ENCODE measurements around the gene SEZ6L.

The SEZ6L gene

DNA sequence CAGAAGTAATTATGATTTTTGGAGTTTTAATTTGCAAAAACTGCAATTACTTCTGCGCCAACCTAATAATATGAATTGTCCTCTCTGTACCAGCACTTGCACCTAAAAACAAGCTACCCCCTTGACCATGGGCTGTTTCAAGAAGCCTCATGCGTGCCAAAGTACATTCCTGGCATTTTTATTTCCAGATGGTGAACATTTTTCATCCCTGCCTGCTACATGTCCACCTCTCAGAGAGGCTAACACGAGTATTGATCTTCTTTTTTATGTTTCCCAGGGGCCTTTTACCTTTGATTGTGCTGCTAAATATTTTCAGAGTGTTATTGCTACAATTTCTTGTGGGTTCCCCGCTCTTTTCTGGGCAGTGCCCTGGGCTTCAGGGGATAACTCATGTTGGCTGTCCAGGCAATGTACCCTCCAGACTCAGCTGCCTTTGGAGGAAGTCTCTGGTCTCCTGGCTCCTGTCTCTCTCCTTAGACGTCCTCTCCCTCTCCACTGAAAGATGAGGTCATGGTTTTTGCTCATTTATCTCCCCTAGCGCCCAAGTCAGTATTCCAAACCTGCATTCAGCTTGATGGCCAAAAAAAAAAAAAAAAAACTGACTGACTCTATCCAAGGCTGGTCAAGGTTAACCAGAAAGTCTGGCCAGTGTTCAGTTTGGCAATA lies 173.6 kb downstream of the SEZ6L start:
- no peak for DNase-seq

- DNase-seq, result no peak
Measured at GRCh38 chr22:26345496-26345895, 176.2 kb downstream of the SEZ6L start.

GRCh38 chr22:26348810-26349526 lies 179.7 kb downstream of the SEZ6L start:
- no peak for DNase-seq

DNA sequence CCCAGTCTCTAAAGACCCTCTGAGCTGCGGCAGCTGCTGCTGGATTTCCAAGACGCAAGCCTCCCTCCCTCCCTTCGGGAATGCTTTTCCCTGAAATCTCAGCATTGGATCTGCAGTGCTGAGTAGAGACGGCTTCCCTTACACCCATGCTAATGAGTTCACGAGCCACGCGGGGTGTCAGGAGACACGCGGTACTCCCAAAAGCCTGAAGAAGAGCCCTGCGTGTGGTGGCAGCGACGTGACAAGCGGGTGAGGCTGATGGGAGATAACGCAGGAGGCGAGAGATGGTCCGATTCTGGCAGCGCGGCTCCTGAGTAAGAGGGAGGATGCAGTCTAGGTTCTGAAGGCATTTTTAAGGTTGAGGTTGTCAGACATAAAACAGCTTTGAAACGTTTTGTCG lies 185.4 kb downstream of the SEZ6L start:
- no peak for DNase-seq

GRCh38 chr22:26357281-26357680 lies 188.0 kb downstream of the SEZ6L start:
- no peak for DNase-seq

- DNase-seq, result no peak
Measured at GRCh38 chr22:26357813-26358212, 188.6 kb downstream of the SEZ6L start.

DNA sequence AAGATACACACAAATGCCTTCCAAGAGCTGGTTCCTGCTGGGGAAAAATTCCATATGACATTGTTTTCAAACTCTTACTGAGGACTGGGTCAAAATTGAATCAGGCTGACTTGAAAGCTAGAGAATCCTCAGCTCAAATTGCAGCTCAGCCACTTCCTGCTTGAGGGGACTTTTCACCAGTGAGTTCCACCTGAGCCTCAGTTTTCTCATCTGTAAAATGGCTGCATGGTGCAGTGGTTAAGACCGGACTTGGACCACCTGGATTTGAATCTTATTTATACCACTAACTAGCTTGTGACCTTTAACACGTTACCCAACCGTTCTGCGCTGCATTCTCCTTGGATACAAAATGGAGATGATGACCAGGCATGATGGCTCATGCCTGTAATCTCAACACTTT lies 189.9 kb downstream of the SEZ6L start:
- DNase-seq, result no peak

- DNase-seq, result no peak
Measured at GRCh38 chr22:26360169-26360885, 191.1 kb downstream of the SEZ6L start.

DNA sequence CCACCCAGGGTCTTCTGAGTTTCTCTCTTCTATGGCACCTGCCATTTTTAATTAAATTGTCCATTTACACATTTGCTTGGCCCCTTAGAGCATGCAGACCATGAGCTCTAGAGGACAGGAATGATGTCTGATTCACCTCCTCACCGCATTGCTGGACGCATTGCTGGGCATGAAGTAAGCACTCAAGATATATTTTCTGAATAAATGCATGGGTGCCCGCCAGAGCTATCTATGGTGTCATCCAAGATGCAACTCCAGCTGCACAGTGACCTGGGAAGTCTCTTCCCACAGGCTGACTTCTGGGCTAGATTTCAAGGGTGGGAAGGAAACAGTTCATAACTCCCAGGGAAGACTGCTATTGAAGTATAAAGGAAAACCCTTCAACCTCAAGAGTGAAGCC lies 193.2 kb downstream of the SEZ6L start:
- DNase-seq, result no peak

DNA sequence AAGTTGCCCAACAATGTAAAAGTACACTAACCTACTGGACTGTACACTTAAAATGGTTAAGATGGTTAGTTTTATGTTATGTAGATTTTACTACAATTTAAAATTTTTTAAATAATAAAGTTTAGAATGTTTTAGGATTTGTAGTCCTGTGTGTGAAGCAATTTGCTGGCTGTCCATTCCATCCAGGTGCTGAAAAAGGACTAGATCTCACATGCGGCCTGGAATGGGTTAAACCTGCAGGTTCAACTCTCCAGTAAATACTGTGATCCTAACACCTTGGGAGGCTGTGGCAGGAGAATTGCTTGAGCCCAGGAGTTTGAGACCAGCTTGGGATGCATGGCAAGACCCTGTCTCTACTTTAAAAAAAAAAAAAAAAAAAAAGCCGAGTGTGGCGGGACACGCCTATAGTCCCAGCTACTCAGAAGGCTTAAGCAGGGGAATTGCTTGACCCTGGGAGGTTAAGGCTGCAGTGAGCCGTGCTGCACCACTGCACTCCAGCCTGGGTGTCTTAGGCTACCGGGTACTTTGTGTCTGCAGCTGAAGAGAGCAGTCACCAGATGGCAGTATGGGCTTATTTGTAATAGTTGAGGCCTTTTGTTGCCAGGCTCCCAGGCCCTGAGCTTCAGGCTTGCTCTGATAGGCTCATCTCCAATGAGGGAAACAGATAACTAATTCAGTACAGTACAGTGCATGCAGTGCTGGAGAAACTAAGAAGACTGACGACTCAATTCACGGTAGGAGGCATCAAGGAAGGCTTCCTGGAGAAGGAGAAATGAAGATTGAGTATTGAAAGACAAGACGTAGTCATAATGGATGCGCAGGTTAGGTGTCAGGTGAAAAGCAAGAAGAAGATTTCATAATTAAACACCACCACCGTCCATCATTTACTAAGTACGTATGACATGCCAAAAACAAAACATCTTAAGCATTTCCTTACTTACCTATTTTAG lies 195.1 kb downstream of the SEZ6L start:
- DNase-seq, result no peak

DNA sequence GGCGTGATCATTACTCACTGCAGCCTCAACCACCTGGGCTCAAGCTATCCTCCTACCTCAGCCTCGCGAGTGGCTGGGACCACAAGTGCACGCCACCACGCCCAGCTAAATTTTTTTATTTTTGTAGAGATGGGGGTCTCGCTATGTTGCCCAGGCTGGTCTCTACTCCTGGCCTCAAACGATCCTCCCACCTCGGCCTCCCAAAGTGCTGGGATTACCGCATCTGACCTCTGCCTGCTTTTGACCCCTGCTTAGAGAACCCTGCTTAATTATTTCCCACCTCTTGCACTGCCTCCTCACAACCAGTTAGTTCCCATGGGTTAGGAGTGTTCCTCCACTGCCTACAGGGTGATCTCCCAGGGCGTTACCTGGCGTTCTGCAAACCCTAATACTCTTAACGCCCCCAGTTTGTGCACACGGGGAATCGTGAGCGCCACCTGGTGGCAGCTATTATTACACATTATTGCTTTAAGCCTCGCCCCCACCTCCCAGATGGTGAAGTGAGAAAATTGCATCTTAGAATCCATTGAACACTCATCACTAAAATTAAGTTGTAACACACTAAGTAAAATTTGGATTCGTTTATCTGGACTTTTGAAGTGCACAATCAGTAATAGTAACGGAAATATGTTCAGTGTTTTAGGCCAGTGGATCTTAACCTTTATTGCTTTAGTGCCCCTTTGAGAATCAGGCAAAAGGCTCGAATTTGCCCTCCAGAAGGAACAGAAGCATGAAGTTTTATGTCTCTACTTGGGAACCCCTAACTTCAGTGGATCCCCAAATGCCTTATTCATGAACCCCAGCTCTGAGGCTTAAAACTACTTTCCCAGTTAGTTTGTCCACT lies 198.4 kb downstream of the SEZ6L start:
- no peak for DNase-seq

DNA sequence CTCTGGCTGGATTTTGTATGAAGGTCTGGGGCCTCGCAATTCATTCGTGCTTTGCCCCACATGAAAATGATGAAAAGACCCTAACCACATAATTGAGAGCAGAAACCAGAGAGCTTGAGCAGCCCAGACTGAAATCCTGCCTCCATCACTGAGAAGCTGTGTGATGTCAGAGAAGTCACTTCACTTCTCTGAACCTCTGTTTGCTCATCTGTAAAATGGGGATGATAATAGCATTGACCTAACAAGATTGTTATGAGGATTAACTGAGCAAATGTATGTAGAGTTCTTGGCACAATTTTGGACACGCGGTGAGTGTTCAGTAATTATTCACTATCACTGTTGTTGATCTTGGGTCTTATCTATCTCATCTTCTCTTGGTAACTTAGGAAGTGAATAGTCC lies 203.6 kb downstream of the SEZ6L start:
- no peak for DNase-seq

GRCh38 chr22:26374391-26375026 lies 205.2 kb downstream of the SEZ6L start:
- DNase-seq, result no peak

- no peak for DNase-seq
Measured at GRCh38 chr22:26377170-26377830, 208.0 kb downstream of the SEZ6L start.

GRCh38 chr22:26380072-26380830 lies 211.0 kb downstream of the SEZ6L start:
- no peak for DNase-seq

GRCh38 chr22:26382782-26383181 lies 213.5 kb downstream of the SEZ6L start:
- no peak for DNase-seq

GRCh38 chr22:26383968-26384556 lies 214.8 kb downstream of the SEZ6L start:
- DNase-seq, result no peak

- DNase-seq, result no peak
Measured at GRCh38 chr22:26385164-26385563, 215.9 kb downstream of the SEZ6L start.

GRCh38 chr22:26389125-26389524 lies 219.9 kb downstream of the SEZ6L start:
- DNase-seq, result no peak

DNA sequence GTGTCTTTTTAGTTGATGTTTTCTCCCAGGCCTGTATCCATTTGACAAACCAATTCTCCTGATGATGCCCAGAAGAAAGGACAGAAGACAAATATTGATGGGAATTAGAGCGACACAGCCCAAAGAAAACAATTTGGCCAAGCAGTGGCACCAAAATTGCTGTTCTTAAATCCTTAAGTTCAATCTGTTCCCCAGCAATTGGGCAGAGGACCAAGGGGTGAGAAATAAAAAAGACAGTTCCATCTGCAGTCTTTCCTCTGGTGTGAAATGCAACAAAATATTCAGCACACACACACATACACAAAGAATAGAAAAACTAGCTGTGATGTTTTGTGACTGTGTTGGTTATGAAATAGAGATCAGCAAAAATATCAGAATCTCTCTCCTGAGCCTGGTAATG lies 221.8 kb downstream of the SEZ6L start:
- DNase-seq, result no peak
